H1 (cell line): Measurements from ENCODE around the gene PSORS1C1. TPM values are rescaled to one million over a fixed set of nuclear protein-coding genes. Genes with fewer than 3 reads are reported as not detected.

ENCODE experiments used
- CTCF ChIA-PET: fragments of 300-600 bp; sonication (Branson Sonifier 250); formaldehyde crosslinking; loops from one replicate; lab custom pipeline; 2021; ENCODE audit not compliant: partially characterized antibody; lab: Charles Lee
- POLR2A ChIA-PET: fragments of 300-600 bp; sonication (Branson Sonifier 250); formaldehyde crosslinking; loops from one replicate; lab custom pipeline; 2021; ENCODE audit warnings: inconsistent platforms; ENCODE audit not compliant: partially characterized antibody; lab: Charles Lee
- DNase-seq, 2 experiments: peaks; one replicate each; pipeline versions ENCODE4 v3.0.0 to v3.0.0-alpha.2; 2010 to 2022; ENCODE audit warnings: low spot score in 2 of 2, low read depth in 1 of 2, mixed read lengths in 1 of 2
- FAIRE-seq: peaks from 2 replicates; lab custom pipeline; 2011; peaks lifted over from hg19 to GRCh38; lab: Jason Lieb, UNC
- H2AFZ ChIP-seq: 2 replicates; pipeline ENCODE4 v1.8.1; 2012; ENCODE audit warnings: low read length, inconsistent platforms
- H2AK5ac ChIP-seq: 2 replicates; pipeline ENCODE4 v1.6.1; 2013; ENCODE audit warnings: low read depth, low read length
- H2BK120ac ChIP-seq: replicated peaks from 2 replicates; pipeline ENCODE3; 2013; ENCODE audit warnings: low read depth, low read length, inconsistent platforms
- H2BK12ac ChIP-seq: 2 replicates; pipeline ENCODE4 v1.6.1; 2013; ENCODE audit warnings: low read depth, low read length
- H2BK15ac ChIP-seq: 2 replicates; pipeline ENCODE4 v1.6.1; 2013; ENCODE audit warnings: low read length
- H2BK20ac ChIP-seq: 2 replicates; pipeline ENCODE4 v1.6.1; 2013; ENCODE audit warnings: low read length
- H2BK5ac ChIP-seq: 2 replicates; pipeline ENCODE4 v1.6.1; 2013; ENCODE audit warnings: low read depth, low read length
- H3K14ac ChIP-seq: 2 replicates; pipeline ENCODE4 v1.6.1; 2013; ENCODE audit warnings: inconsistent platforms; ENCODE audit not compliant: insufficient read length
- H3K18ac ChIP-seq: 2 replicates; pipeline ENCODE4 v1.6.1; 2013; ENCODE audit warnings: low read length; ENCODE audit errors: extremely low read depth
- H3K23ac ChIP-seq: 2 replicates; pipeline ENCODE4 v1.6.1; 2013; ENCODE audit warnings: inconsistent platforms; ENCODE audit not compliant: insufficient read length
- H3K23me2 ChIP-seq: 2 replicates; pipeline ENCODE4 v1.6.1; 2013; ENCODE audit warnings: low read depth, low read length
- H3K27ac ChIP-seq: 2 replicates; pipeline ENCODE4 v1.6.1; 2011; ENCODE audit warnings: low read depth, low read length, inconsistent platforms
- H3K27me3 ChIP-seq, 4 experiments: replicated peaks in 1 of 4; 1 replicate in 1 of 4; 2 replicates in 3 of 4; pipeline versions ENCODE4 v1.6.1 to v1.8.1; 2011 to 2013; ENCODE audit warnings: low read length in 3 of 4, mild to moderate bottlenecking in 3 of 4, inconsistent platforms in 2 of 4, mixed read lengths in 2 of 4, moderate library complexity in 1 of 4; ENCODE audit not compliant: control insufficient read depth in 3 of 4, insufficient read depth in 3 of 4; ENCODE audit errors: extremely low read depth in 1 of 4
- H3K36me3 ChIP-seq, 4 experiments: 2 replicates each; pipeline versions ENCODE4 v1.6.1 to v1.8.1; 2011 to 2013; ENCODE audit warnings: mild to moderate bottlenecking in 4 of 4, low read length in 3 of 4, moderate library complexity in 2 of 4, control low read depth in 1 of 4, inconsistent platforms in 1 of 4; ENCODE audit not compliant: insufficient read depth in 4 of 4, control insufficient read depth in 2 of 4
- H3K4ac ChIP-seq: replicated peaks from 2 replicates; pipeline ENCODE3; 2013; ENCODE audit warnings: low read length, low read depth, mixed read lengths, inconsistent platforms; ENCODE audit not compliant: insufficient read length
- H3K4me1 ChIP-seq, 4 experiments: replicated peaks in 1 of 4; 1 replicate in 1 of 4; 2 replicates in 3 of 4; pipeline versions ENCODE4 v1.6.1 to v1.8.1; 2011 to 2013; ENCODE audit warnings: low read length in 3 of 4, inconsistent platforms in 2 of 4, mixed read lengths in 1 of 4; ENCODE audit not compliant: insufficient read depth in 4 of 4, control insufficient read depth in 3 of 4
- H3K4me2 ChIP-seq, 2 experiments: 2 replicates each; pipeline versions ENCODE4 v1.6.1 to v1.8.1; 2011 to 2013; ENCODE audit warnings: low read depth in 2 of 2, low read length in 2 of 2, control low read depth in 1 of 2, inconsistent platforms in 1 of 2, mild to moderate bottlenecking in 1 of 2; ENCODE audit not compliant: insufficient read depth in 1 of 2
- H3K4me3 ChIP-seq, 4 experiments: fragments of 200-600, 300-600 bp in 1 of 4; sonication (generic), shearing (Covaris generic), sonication (Bioruptor Twin) in 1 of 4; 2 replicates each; pipeline versions ENCODE4 v1.5.1 to v1.8.1; 2011 to 2016; ENCODE audit warnings: low read length in 4 of 4, low read depth in 3 of 4, control low read depth in 2 of 4, inconsistent platforms in 2 of 4, mild to moderate bottlenecking in 2 of 4, mixed read lengths in 1 of 4, moderate library complexity in 1 of 4; ENCODE audit not compliant: insufficient read depth in 2 of 4; ENCODE audit errors: extremely low read depth in 1 of 4
- H3K56ac ChIP-seq: replicated peaks from 2 replicates; pipeline ENCODE3; 2013; ENCODE audit warnings: low read depth, mild to moderate bottlenecking, mixed read lengths, low read length, inconsistent platforms; ENCODE audit not compliant: insufficient read length
- H3K79me1 ChIP-seq: 2 replicates; pipeline ENCODE4 v1.6.1; 2013; ENCODE audit warnings: low read depth, low read length, control low read depth
- H3K79me2 ChIP-seq, 2 experiments: 2 replicates each; pipeline versions ENCODE4 v1.6.1 to v1.8.1; 2012 to 2013; ENCODE audit warnings: low read length in 2 of 2, mild to moderate bottlenecking in 2 of 2, inconsistent platforms in 1 of 2; ENCODE audit not compliant: insufficient read depth in 2 of 2, control insufficient read depth in 1 of 2
- H3K9ac ChIP-seq, 4 experiments: replicated peaks in 1 of 4; 1 replicate in 1 of 4; 2 replicates in 3 of 4; pipeline versions ENCODE4 v1.6.1 to v1.8.1; 2011 to 2013; ENCODE audit warnings: low read depth in 3 of 4, low read length in 3 of 4, control low read depth in 2 of 4, mild to moderate bottlenecking in 2 of 4, moderate library complexity in 2 of 4, inconsistent platforms in 1 of 4; ENCODE audit errors: extremely low read depth in 1 of 4
- H3K9me3 ChIP-seq, 2 experiments: 2 replicates each; pipeline versions ENCODE4 v1.6.1 to v1.8.1; 2012 to 2013; ENCODE audit warnings: mild to moderate bottlenecking in 2 of 2, moderate library complexity in 2 of 2, control low read depth in 1 of 2, inconsistent platforms in 1 of 2, low read depth in 1 of 2, low read length in 1 of 2, mixed read lengths in 1 of 2; ENCODE audit not compliant: insufficient read depth in 2 of 2
- H4K20me1 ChIP-seq, 2 experiments: replicated peaks in 1 of 2; 2 replicates each; pipeline versions ENCODE3 to v1.8.1; 2011 to 2013; ENCODE audit warnings: inconsistent platforms in 2 of 2, low read length in 2 of 2, mild to moderate bottlenecking in 1 of 2; ENCODE audit not compliant: insufficient read depth in 2 of 2, control insufficient read depth in 1 of 2
- H4K5ac ChIP-seq: 2 replicates; pipeline ENCODE4 v1.6.1; 2013; ENCODE audit warnings: low read length, low read depth, mixed read lengths, inconsistent platforms; ENCODE audit not compliant: insufficient read length
- H4K8ac ChIP-seq: 2 replicates; pipeline ENCODE4 v1.8.0; 2013; ENCODE audit warnings: mild to moderate bottlenecking, moderate library complexity, low read length, inconsistent platforms; ENCODE audit not compliant: insufficient read depth; ENCODE audit errors: extremely low read depth
- H4K91ac ChIP-seq: replicated peaks from 2 replicates; pipeline ENCODE3; 2013; ENCODE audit warnings: low read length, mixed read lengths, inconsistent platforms; ENCODE audit not compliant: insufficient read length
- CBX5 ChIP-seq: fragments of 300-800, 300-1000 bp; sonication (generic); IDR thresholded peaks from 2 replicates; pipeline ENCODE4 v1.7.1; 2016; ENCODE audit warnings: antibody characterized with exemption, low read length, low read depth
- GABPA ChIP-seq: IDR thresholded peaks from 2 replicates; pipeline ENCODE4 v1.6.1; 2011; ENCODE audit warnings: mild to moderate bottlenecking, low read length, moderate library complexity, borderline replicate concordance; ENCODE audit not compliant: insufficient read depth
- KDM4A ChIP-seq: IDR thresholded peaks from one replicate; pipeline ENCODE4 v1.7.1; 2012; ENCODE audit warnings: low read depth, mild to moderate bottlenecking, moderate library complexity, low read length, inconsistent platforms; ENCODE audit not compliant: severe bottlenecking
- SP1 ChIP-seq: IDR thresholded peaks from 2 replicates; pipeline ENCODE4 v1.6.1; 2011; ENCODE audit warnings: low read depth, low read length
- SP4 ChIP-seq: IDR thresholded peaks from 2 replicates; pipeline ENCODE4 v1.6.1; 2012; ENCODE audit warnings: low read length, inconsistent platforms
- TBP ChIP-seq: IDR thresholded peaks from 2 replicates; pipeline ENCODE4 v1.6.1; 2011; ENCODE audit warnings: low read depth, low read length, improper control_type of control experiment
- TCF12 ChIP-seq: IDR thresholded peaks from 2 replicates; pipeline ENCODE4 v1.6.1; 2011; ENCODE audit warnings: low read depth, mild to moderate bottlenecking, low read length
- polyA plus RNA-seq, 7 experiments: library from polyadenylated mRNA; depleted of rRNA in 3 of 7; stranded (reverse) in 5 of 7; unstranded in 2 of 7; fragments of >200 nt in 5 of 7; fragments of 200-250 nt in 2 of 7; gene quantifications; 1 replicate in 5 of 7; 2 replicates in 1 of 7; 4 replicates in 1 of 7; pipeline versions ENCODE4 v1.2.1 to v1.2.3, GENCODE V29; 2011 to 2013; ENCODE audit warnings: missing spikeins in 2 of 7, mixed read lengths in 2 of 7
- total RNA-seq: library from RNA; stranded (reverse); fragmentation: NEBNext Ultra II Directional; extraction: Animal tissue kit (Norgen Biotek cat#: 25700); gene quantifications from 2 replicates; pipeline ENCODE4 v1.2.1, GENCODE V29; 2021

PSORS1C1 gene
- total and polyA plus RNA-seq, 2 of the 8 experiments (the other 6 are each of a cell fraction or from before 2014, with no cell fraction given), result 0.12 to 0.52 TPM

GRCh38 chr6:31163922-31164321 lies 49.3 kb downstream of the PSORS1C1 start:
- H3K4me3 ChIP-seq, result no peak overlapping the region
- FAIRE-seq, result no peak

More at GRCh38 chr6:31163922-31164321, 49.3 kb downstream of the PSORS1C1 start:
- H3K27me3 ChIP-seq, result no peaks in the 10 kb centered on the region
- H4K91ac ChIP-seq, result no peak overlapping the region
- no peak overlapping the region for H3K4me2 ChIP-seq
- H3K23ac ChIP-seq, result no peak overlapping the region
- H2AK5ac ChIP-seq, result no peak overlapping the region
- peaks cover 0 to 21% (median 12%) of the 10 kb centered on the region in 4 experiments; a peak in 6 of 7 replicates for H3K4me1 ChIP-seq
- no peak overlapping the region for H3K18ac ChIP-seq
- H4K8ac ChIP-seq, result no peak overlapping the region
- H3K9ac ChIP-seq, result no peak overlapping the region
- peaks cover 6% of the 10 kb centered on the region for H3K79me1 ChIP-seq
- no peak overlapping the region for H3K56ac ChIP-seq
- CTCF ChIA-PET, result interaction anchor here (0.6 to 6.3 kb wide), 5 partner anchors 23 to 576 kb away, joined by 3 to 45 read pairs (median 4); no protein-coding TSS in a partner anchor
- H2AFZ ChIP-seq, result no peak overlapping the region
- no peaks in the 10 kb centered on the region for H3K9me3 ChIP-seq
- no peak for DNase-seq
- H4K20me1 ChIP-seq, result peaks cover 5 to 18% of the 10 kb centered on the region in 2 experiments
- H3K14ac ChIP-seq, result no peak overlapping the region
- POLR2A ChIA-PET, result interaction anchor here (0.5 to 68.5 kb wide), 5 partner anchors 5 to 280 kb away, joined by 3 to 2251 read pairs (median 4); partner anchors contain the start of genes CCHCR1, CDSN, DDR1 and POU5F1
- peaks cover 13 to 35% of the 10 kb centered on the region in 2 experiments for H3K79me2 ChIP-seq
- H2BK5ac ChIP-seq, result no peak overlapping the region
- H2BK120ac ChIP-seq, result no peak overlapping the region
- H2BK12ac ChIP-seq, result no peak overlapping the region
- peaks cover 14 to 38% (median 23%) of the 10 kb centered on the region in 4 experiments for H3K36me3 ChIP-seq
- H3K27ac ChIP-seq, result no peak overlapping the region
- peaks cover 9% of the 10 kb centered on the region for H3K23me2 ChIP-seq
- H3K4ac ChIP-seq, result no peak overlapping the region
- no peak overlapping the region for H2BK20ac ChIP-seq
- H2BK15ac ChIP-seq, result no peak overlapping the region
- TF ChIP-seq GABPA (no peak), CBX5 (no peak), SP1 (no peak), KDM4A (no peak), TBP (no peak), TCF12 (no peak), SP4 (no peak)
- H4K5ac ChIP-seq, result no peak overlapping the region
